Measurements from ENCODE around the gene ZNF410. TPM values are rescaled to one million over a fixed set of nuclear protein-coding genes. Genes with fewer than 3 reads are reported as not detected.

Gene ZNF410
- total RNA-seq, 4 donors from 2014 or later = 33.2 to 104 (median 45.9) TPM

GRCh38 chr14:73944432-73945158 lies 57.9 kb downstream of the ZNF410 start:
- Histone ChIP-seq H3K27me3 (no peaks in the 10 kb centered on the region), H3K4me3 (no peak overlapping the region), H3K4me1 (peaks cover 0 to 41% (median 19%) of the 10 kb centered on the region in 4 donors), H3K9me3 (no peaks in the 10 kb centered on the region), H3K27ac (peak overlapping the region; percentile 15 to 61 (median 46)), H3K36me3 (no peaks in the 10 kb centered on the region)
- intact Hi-C loops (cut with DNase I; ENCODE audit: low total_unique reads) = no loop called here
- in situ Hi-C loops (cut with MboI; ENCODE audit: low pct_ligation_motif_present in 1 of 4, low pct_unique_long_range_greater_than_20kb in 1 of 4, low sequenced_read_pairs in 3 of 4) = no loop called here
- TF ChIP-seq POLR2AphosphoS5 (IDR thresholded peaks at IDR 0.05) (no peak), POLR2A (IDR thresholded peaks at IDR 0.05) (no peak), CTCF (IDR thresholded peaks at IDR 0.05) (no peak), EP300 (IDR thresholded peaks at IDR 0.05; ENCODE audit: low read depth) (no peak)
- WGBS, 2 donors (ENCODE audit: low coverage in 1 of 2) = 42 to 59% methylated on average over 3 to 17 of the region's 17 CpGs
- DNase-seq = peak; percentile 24

- WGBS, 2 donors (ENCODE audit: low coverage in 1 of 2) = 46 to 48% methylated on average over 4 of the region's 4 CpGs
- no peaks in the 10 kb centered on the region for H3K9me3 ChIP-seq
- in situ Hi-C loops (cut with MboI; ENCODE audit: low pct_ligation_motif_present in 1 of 4, low pct_unique_long_range_greater_than_20kb in 1 of 4, low sequenced_read_pairs in 3 of 4) (no loop called here), intact Hi-C loops (cut with DNase I; ENCODE audit: low total_unique reads) (no loop called here)
- peaks cover 0 to 41% (median 19%) of the 10 kb centered on the region in 4 donors for H3K4me1 ChIP-seq
- peak; percentile 59 for DNase-seq
- no peaks in the 10 kb centered on the region for H3K27me3 ChIP-seq
- H3K4me3 ChIP-seq = no peak overlapping the region
- TF ChIP-seq EP300 (IDR thresholded peaks at IDR 0.05; ENCODE audit: low read depth) (no peak), CTCF (IDR thresholded peaks at IDR 0.05) (no peak), POLR2AphosphoS5 (IDR thresholded peaks at IDR 0.05) (no peak), POLR2A (IDR thresholded peaks at IDR 0.05) (no peak)
- peak overlapping the region; percentile 15 to 61 (median 46) for H3K27ac ChIP-seq
- no peaks in the 10 kb centered on the region for H3K36me3 ChIP-seq
Measured at GRCh38 chr14:73945159-73945670, 58.6 kb downstream of the ZNF410 start.

GRCh38 chr14:73949752-73950734 lies 63.4 kb downstream of the ZNF410 start, which contains the start of the genes COQ6 and FAM161B:
TSS of gene COQ6 (plus strand) at chr14:73950302. CDS start at chr14:73950333, 31 bp downstream.
TSS of gene FAM161B (minus strand) at chr14:73950094. CDS start at chr14:73950026, 68 bp downstream.
- in situ Hi-C loops (cut with MboI; ENCODE audit: low pct_ligation_motif_present in 1 of 4, low pct_unique_long_range_greater_than_20kb in 1 of 4, low sequenced_read_pairs in 3 of 4) = no loop called here
- peak within 1 kb of the TSS; percentile 90 to 96 (median 92) for H3K27ac ChIP-seq
- TF ChIP-seq POLR2A (IDR thresholded peaks at IDR 0.05) (peak; percentile 93), POLR2AphosphoS5 (IDR thresholded peaks at IDR 0.05) (peak; percentile 89 to 93 (median 91)), CTCF (IDR thresholded peaks at IDR 0.05) (peak in 2 of 5 experiments; percentile 26 to 32), EP300 (IDR thresholded peaks at IDR 0.05; ENCODE audit: low read depth) (no peak)

More at GRCh38 chr14:73949752-73950734, 63.4 kb downstream of the ZNF410 start, which contains the start of the genes COQ6 and FAM161B:
- peak within 1 kb of the TSS; percentile 66 to 79 (median 70) for H3K4me3 ChIP-seq
- H3K9me3 ChIP-seq = no peaks in the 10 kb centered on the region
- intact Hi-C loops (cut with DNase I; ENCODE audit: low total_unique reads) = no loop called here
- peaks cover 0 to 9% (median under 1%) of the 10 kb centered on the region in 4 donors for H3K36me3 ChIP-seq
- H3K4me1 ChIP-seq = peaks cover 0 to 26% (median 12%) of the 10 kb centered on the region in 4 donors
- peak; percentile 95 for DNase-seq
- no peaks in the 10 kb centered on the region for H3K27me3 ChIP-seq
- 0% methylated on average over 3 to 62 of the region's 70 CpGs for WGBS, 2 donors (ENCODE audit: low coverage in 1 of 2)
